K562 (cell line): ENCODE results near the gene CFD. TPM values are rescaled to one million over a fixed set of nuclear protein-coding genes. Genes with fewer than 3 reads are reported as not detected.
A peak's percentile ranks its signal among the peaks of the same experiment; 100 is the strongest.

ENCODE experiments used
- ATAC-seq: fragments of 200-7000 bp; cut with Tn5 transposase; 3 replicates; pipeline ENCODE4 v1.9.1; 2020; ENCODE audit warnings: moderate library complexity
- BruUV-seq: library from RNA; stranded (reverse); fragments of 400-500 nt; replicated peaks from 2 replicates; lab custom pipeline; 2021; lab: Mats Ljungman, UMichigan
- CTCF ChIA-PET: fragments of 300-600 bp; formaldehyde crosslinking; extraction: SDS; loops from one replicate; lab custom pipeline; 2021; ENCODE audit warnings: low intra/inter-chr PET ratio; lab: Yijun Ruan, JAX
- POLR2A ChIA-PET: fragments of 300-600, 350-650 bp; sonication (Branson Sonifier 250); formaldehyde crosslinking; extraction: SDS; loops from one replicate; lab custom pipeline; 2021; ENCODE audit warnings: antibody characterized with exemption, inconsistent platforms; lab: Yijun Ruan, JAX
- DNase-seq, 4 experiments: peaks; one replicate each; pipeline versions ENCODE4 v3.0.0 to v3.0.0-alpha.2; 2011 to 2018; ENCODE audit warnings: low spot score in 3 of 4, mixed read lengths in 3 of 4; ENCODE audit errors: extremely low read depth in 1 of 4
- FAIRE-seq: peaks from 2 replicates; lab custom pipeline; 2011; peaks lifted over from hg19 to GRCh38; lab: Jason Lieb, UNC
- H2AFZ ChIP-seq: 2 replicates; pipeline ENCODE4 v1.6.0; 2011; ENCODE audit warnings: low read depth, low read length, control low read depth, inconsistent platforms
- H3K27ac ChIP-seq: fragments of 200-600 bp; 3 replicates; pipeline ENCODE4 v1.8.0; 2011; ENCODE audit warnings: low read depth, mild to moderate bottlenecking, control low read depth, inconsistent platforms, low read length, moderate library complexity, mixed read lengths; ENCODE audit errors: extremely low read depth
- H3K27me3 ChIP-seq, 2 experiments: fragments of 300-600 bp in 1 of 2; 2 replicates in 1 of 2; 3 replicates in 1 of 2; pipeline versions ENCODE4 v1.6.0 to v1.8.0; 2011; ENCODE audit warnings: inconsistent platforms in 2 of 2, low read length in 2 of 2, mild to moderate bottlenecking in 1 of 2, mixed read lengths in 1 of 2, moderate library complexity in 1 of 2; ENCODE audit not compliant: control insufficient read depth in 2 of 2, insufficient read depth in 2 of 2
- H3K36me3 ChIP-seq: fragments of 300-600 bp; 3 replicates; pipeline ENCODE4 v1.8.0; 2011; ENCODE audit warnings: mild to moderate bottlenecking, low read length, inconsistent platforms; ENCODE audit not compliant: control insufficient read depth, insufficient read depth
- H3K4me1 ChIP-seq, 2 experiments: fragments of 200-600 bp in 1 of 2; replicated peaks in 1 of 2; 2 replicates in 1 of 2; 3 replicates in 1 of 2; pipeline versions ENCODE4 v1.5.1 to v1.8.0; 2011; ENCODE audit warnings: inconsistent platforms in 2 of 2, low read length in 2 of 2, mild to moderate bottlenecking in 1 of 2, mixed read lengths in 1 of 2, moderate library complexity in 1 of 2; ENCODE audit not compliant: control insufficient read depth in 2 of 2, insufficient read depth in 2 of 2
- H3K4me2 ChIP-seq: 2 replicates; pipeline ENCODE4 v1.6.1; 2011; ENCODE audit warnings: low read length, control low read depth, inconsistent platforms, mixed read lengths; ENCODE audit not compliant: insufficient read depth
- H3K4me3 ChIP-seq: fragments of 200-600 bp; sonication (generic), shearing (Covaris generic); 2 replicates; pipeline ENCODE4 v1.5.1; 2016; ENCODE audit warnings: control low read depth, inconsistent platforms
- H3K79me2 ChIP-seq: fragments of 200-600 bp; 3 replicates; pipeline ENCODE4 v1.8.0; 2011; ENCODE audit warnings: low read length, inconsistent platforms; ENCODE audit not compliant: control insufficient read depth, insufficient read depth
- H3K9ac ChIP-seq, 2 experiments: 2 replicates each; pipeline versions ENCODE4 v1.6.0 to v1.6.1; 2011; ENCODE audit warnings: low read depth in 2 of 2, low read length in 2 of 2, control low read depth in 1 of 2, inconsistent platforms in 1 of 2, mild to moderate bottlenecking in 1 of 2, mixed read lengths in 1 of 2; ENCODE audit not compliant: insufficient read depth in 1 of 2
- H3K9me1 ChIP-seq: one replicate; pipeline ENCODE4 v1.6.0; 2011; ENCODE audit warnings: inconsistent platforms, mild to moderate bottlenecking, low read length, moderate library complexity; ENCODE audit not compliant: control insufficient read depth, insufficient read depth
- H3K9me3 ChIP-seq: replicated peaks from 2 replicates; pipeline ENCODE4 v1.5.1; 2011; ENCODE audit warnings: low read depth, low read length, inconsistent platforms; ENCODE audit not compliant: control insufficient read depth, insufficient read depth
- H4K20me1 ChIP-seq: replicated peaks from 2 replicates; pipeline ENCODE4 v1.6.1; 2011; ENCODE audit warnings: low read length, inconsistent platforms, mixed read lengths; ENCODE audit not compliant: control insufficient read depth, insufficient read depth
- BCOR ChIP-seq: fragments of 450-650 bp; IDR thresholded peaks from 2 replicates; pipeline ENCODE4 v1.6.1; 2016
- CAMTA2 ChIP-seq: fragments of 250-450 bp; sonication (Bioruptor Pico); conservative IDR thresholded peaks from 2 replicates; pipeline ENCODE4 v1.5.1; 2022
- GTF2E2 ChIP-seq: fragments of 200-800 bp; sonication (Bioruptor generic); IDR thresholded peaks from 2 replicates; pipeline ENCODE4 v1.6.1; 2016; ENCODE audit warnings: missing genetic modification characterization, missing compliant biosample characterization
- IFI16 ChIP-seq: fragments of 250-450 bp; sonication (Bioruptor Pico); IDR thresholded peaks from 2 replicates; pipeline ENCODE4 v2.1.2; 2022; ENCODE audit warnings: mild to moderate bottlenecking, inconsistent platforms
- MYC ChIP-seq, 2 experiments: fragments of 250-450 bp in 1 of 2; sonication (Bioruptor Pico) in 1 of 2; IDR thresholded peaks; 2 replicates each; pipeline versions ENCODE4 v1.5.1 to v1.6.1; 2012 to 2021; ENCODE audit warnings: low read depth in 2 of 2, borderline replicate concordance in 1 of 2, improper control_type of control experiment in 1 of 2, low read length in 1 of 2, mild to moderate bottlenecking in 1 of 2, moderate library complexity in 1 of 2
- POLR2A ChIP-seq: fragments of 450-650 bp; conservative IDR thresholded peaks from 2 replicates; pipeline ENCODE4 v1.6.1; 2016
- RBM25 ChIP-seq: fragments of 200-400 bp; formaldehyde crosslinking; IDR thresholded peaks from 2 replicates; pipeline ENCODE4 v1.6.1; 2018; ENCODE audit warnings: low read length, low read depth, moderate library complexity; ENCODE audit not compliant: severe bottlenecking
- RNF219 ChIP-seq: fragments of 250-450 bp; sonication (Bioruptor Pico); IDR thresholded peaks from 2 replicates; pipeline ENCODE4 v1.5.0; 2022; ENCODE audit warnings: mild to moderate bottlenecking
- WGBS: fragments of 100-300 bp; shearing (Covaris generic); methylation state at CpG from one replicate; pipeline ENCODE4 v1.1.6; 2016; ENCODE audit warnings: low coverage, mixed read lengths; ENCODE audit not compliant: insufficient coverage; ENCODE audit errors: missing lambda C conversion rate; 5-methylcytosine and 5-hydroxymethylcytosine counted together
- in situ Hi-C: fragments of 300-500 bp; cut with MboI; formaldehyde crosslinking; loops from 4 replicates; pipeline ENCODE4 v1.15.0; 2018; ENCODE audit warnings: inconsistent platforms, mixed read lengths
- intact Hi-C: fragments of 100-400 bp; cut with micrococcal nuclease; formaldehyde crosslinking; loops from 2 replicates; pipeline ENCODE4 v1.14.2; 2022
- polyA plus RNA-seq, 8 experiments: library from polyadenylated mRNA; depleted of rRNA in 4 of 8; stranded (reverse) in 5 of 8; unstranded in 3 of 8; fragments of >200 nt; fragmentation: Nextera tagmentation in 2 of 8; fragmentation: Illumina TruSeq in 1 of 8; extraction: Ambion mirVana in 2 of 8; extraction: Trizol in 1 of 8; gene quantifications; 2 replicates each; pipeline versions ENCODE4 v1.2.1 to v1.2.3, GENCODE V29; 2011 to 2014; ENCODE audit warnings: inconsistent platforms in 1 of 8, missing spikeins in 1 of 8
- total RNA-seq, 7 experiments: library from RNA; depleted of rRNA in 6 of 7; stranded (reverse); fragments of >200 nt in 6 of 7; fragmentation: Illumina TruSeq in 2 of 7; extraction: Trizol in 2 of 7; gene quantifications; 2 replicates each; pipeline versions ENCODE4 v1.2.1 to v1.2.3, GENCODE V29; 2011 to 2021; ENCODE audit warnings: low replicate concordance in 1 of 7
- TF ChIP-seq, protein P1 (sequence below): fragments of 250-450 bp; sonication (Bioruptor Pico); IDR thresholded peaks from 2 replicates; pipeline ENCODE4 v1.4.0; 2020; ENCODE audit warnings: borderline replicate concordance
- TF ChIP-seq, protein P2 (sequence below), 2 experiments: fragments of 450-650 bp; IDR thresholded peaks; 2 replicates each; pipeline ENCODE4 v1.6.1; 2016; ENCODE audit warnings: mild to moderate bottlenecking in 2 of 2, borderline replicate concordance in 1 of 2, low read depth in 1 of 2, moderate library complexity in 1 of 2

The CFD gene
- total and polyA plus RNA-seq, 9 of the 15 experiments (the other 6 are each of a cell fraction or from before 2014, with no cell fraction given), result 0.52 to 59.4 (median 7.6) TPM

DNA sequence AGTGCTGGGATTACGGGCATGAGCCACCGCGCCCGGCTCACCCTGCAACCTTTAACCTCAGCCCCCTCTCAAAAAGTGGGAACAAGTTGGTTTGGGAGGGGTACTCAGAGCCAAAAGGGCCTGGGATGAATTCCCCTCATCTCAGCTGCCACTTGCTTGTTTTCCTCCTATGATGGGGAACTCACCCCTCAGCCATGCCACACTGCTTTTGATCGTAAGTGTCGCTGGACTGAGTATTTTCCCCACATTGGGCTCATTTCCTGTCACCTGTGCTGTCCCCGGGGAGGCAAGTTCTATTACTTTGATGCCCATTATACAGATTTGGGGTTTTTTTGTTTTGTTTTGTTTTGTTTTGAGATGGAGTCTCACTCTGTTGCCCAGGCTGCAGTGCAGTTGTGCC is 47.0 kb downstream of the CFD start:
- in situ Hi-C loops (no loop called here), intact Hi-C loops (loop anchor here (2.0 kb wide), 1 partner anchor 14 kb away; the partner anchor contains the start of genes MED16 and RNU6-9)
- H4K20me1 ChIP-seq, result peaks cover 8% of the 10 kb centered on the region
- peaks cover 51% of the 10 kb centered on the region; the same call in 2 of the 3 replicates for H3K36me3 ChIP-seq
- H3K4me2 ChIP-seq, result peak overlapping the region; percentile 88; the same call in 1 of the 2 replicates
- ATAC-seq (no peak), FAIRE-seq (no peak), DNase-seq (no peak)
- BruUV-seq, result no TSS peak
- ChIA-PET POLR2A (interaction anchor here (0.9 to 2.9 kb wide), 10 partner anchors 10 to 114 kb away, joined by 3 to 21 read pairs (median 5); partner anchors contain the start of genes MED16 and RNU6-9), CTCF (no interaction called here)
- H3K9me1 ChIP-seq, result no peaks in the 10 kb centered on the region
- WGBS, result 85% methylated on average over 7 of the region's 7 CpGs
- no peak overlapping the region for H2AFZ ChIP-seq
- H3K27ac ChIP-seq, result peak overlapping the region; percentile 95
- H3K4me3 ChIP-seq, result no peak overlapping the region
- peak overlapping the region; percentile 43 to 65; a peak in 3 of 4 replicates for H3K9ac ChIP-seq
- H3K9me3 ChIP-seq, result no peaks in the 10 kb centered on the region
- peaks cover 50 to 88% of the 10 kb centered on the region in 2 experiments for H3K4me1 ChIP-seq
- no peaks in the 10 kb centered on the region for H3K27me3 ChIP-seq
- H3K79me2 ChIP-seq, result peaks cover 98% of the 10 kb centered on the region
- TF ChIP-seq POLR2A (0 out of 2 replicates have a peak, but pooled peaks have one; percentile 6), CAMTA2 (no peak), BCOR (peak; percentile 77), RNF219 (CRISPR knock-in tag) (no peak), IFI16 (CRISPR knock-in tag) (no peak), RBM25 (peak; percentile 54), MYC (IDR thresholded peaks at IDR 0.05; ENCODE audit: low read depth, low read length) (no peak), MYC (CRISPR knock-in tag; IDR thresholded peaks at IDR 0.05; ENCODE audit: borderline replicate concordance, low read depth) (no peak), GTF2E2 (tag) (no peak)
- TF ChIP-seq, protein P1, sequence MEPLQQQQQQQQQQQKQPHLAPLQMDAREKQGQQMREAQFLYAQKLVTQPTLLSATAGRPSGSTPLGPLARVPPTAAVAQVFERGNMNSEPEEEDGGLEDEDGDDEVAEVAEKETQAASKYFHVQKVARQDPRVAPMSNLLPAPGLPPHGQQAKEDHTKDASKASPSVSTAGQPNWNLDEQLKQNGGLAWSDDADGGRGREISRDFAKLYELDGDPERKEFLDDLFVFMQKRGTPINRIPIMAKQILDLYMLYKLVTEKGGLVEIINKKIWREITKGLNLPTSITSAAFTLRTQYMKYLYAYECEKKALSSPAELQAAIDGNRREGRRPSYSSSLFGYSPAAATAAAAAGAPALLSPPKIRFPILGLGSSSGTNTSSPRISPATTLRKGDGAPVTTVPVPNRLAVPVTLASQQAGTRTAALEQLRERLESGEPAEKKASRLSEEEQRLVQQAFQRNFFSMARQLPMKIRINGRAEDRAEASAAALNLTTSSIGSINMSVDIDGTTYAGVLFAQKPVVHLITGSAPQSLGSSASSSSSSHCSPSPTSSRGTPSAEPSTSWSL (CRISPR knock-in tag), result no peak
- TF ChIP-seq, protein P2, sequence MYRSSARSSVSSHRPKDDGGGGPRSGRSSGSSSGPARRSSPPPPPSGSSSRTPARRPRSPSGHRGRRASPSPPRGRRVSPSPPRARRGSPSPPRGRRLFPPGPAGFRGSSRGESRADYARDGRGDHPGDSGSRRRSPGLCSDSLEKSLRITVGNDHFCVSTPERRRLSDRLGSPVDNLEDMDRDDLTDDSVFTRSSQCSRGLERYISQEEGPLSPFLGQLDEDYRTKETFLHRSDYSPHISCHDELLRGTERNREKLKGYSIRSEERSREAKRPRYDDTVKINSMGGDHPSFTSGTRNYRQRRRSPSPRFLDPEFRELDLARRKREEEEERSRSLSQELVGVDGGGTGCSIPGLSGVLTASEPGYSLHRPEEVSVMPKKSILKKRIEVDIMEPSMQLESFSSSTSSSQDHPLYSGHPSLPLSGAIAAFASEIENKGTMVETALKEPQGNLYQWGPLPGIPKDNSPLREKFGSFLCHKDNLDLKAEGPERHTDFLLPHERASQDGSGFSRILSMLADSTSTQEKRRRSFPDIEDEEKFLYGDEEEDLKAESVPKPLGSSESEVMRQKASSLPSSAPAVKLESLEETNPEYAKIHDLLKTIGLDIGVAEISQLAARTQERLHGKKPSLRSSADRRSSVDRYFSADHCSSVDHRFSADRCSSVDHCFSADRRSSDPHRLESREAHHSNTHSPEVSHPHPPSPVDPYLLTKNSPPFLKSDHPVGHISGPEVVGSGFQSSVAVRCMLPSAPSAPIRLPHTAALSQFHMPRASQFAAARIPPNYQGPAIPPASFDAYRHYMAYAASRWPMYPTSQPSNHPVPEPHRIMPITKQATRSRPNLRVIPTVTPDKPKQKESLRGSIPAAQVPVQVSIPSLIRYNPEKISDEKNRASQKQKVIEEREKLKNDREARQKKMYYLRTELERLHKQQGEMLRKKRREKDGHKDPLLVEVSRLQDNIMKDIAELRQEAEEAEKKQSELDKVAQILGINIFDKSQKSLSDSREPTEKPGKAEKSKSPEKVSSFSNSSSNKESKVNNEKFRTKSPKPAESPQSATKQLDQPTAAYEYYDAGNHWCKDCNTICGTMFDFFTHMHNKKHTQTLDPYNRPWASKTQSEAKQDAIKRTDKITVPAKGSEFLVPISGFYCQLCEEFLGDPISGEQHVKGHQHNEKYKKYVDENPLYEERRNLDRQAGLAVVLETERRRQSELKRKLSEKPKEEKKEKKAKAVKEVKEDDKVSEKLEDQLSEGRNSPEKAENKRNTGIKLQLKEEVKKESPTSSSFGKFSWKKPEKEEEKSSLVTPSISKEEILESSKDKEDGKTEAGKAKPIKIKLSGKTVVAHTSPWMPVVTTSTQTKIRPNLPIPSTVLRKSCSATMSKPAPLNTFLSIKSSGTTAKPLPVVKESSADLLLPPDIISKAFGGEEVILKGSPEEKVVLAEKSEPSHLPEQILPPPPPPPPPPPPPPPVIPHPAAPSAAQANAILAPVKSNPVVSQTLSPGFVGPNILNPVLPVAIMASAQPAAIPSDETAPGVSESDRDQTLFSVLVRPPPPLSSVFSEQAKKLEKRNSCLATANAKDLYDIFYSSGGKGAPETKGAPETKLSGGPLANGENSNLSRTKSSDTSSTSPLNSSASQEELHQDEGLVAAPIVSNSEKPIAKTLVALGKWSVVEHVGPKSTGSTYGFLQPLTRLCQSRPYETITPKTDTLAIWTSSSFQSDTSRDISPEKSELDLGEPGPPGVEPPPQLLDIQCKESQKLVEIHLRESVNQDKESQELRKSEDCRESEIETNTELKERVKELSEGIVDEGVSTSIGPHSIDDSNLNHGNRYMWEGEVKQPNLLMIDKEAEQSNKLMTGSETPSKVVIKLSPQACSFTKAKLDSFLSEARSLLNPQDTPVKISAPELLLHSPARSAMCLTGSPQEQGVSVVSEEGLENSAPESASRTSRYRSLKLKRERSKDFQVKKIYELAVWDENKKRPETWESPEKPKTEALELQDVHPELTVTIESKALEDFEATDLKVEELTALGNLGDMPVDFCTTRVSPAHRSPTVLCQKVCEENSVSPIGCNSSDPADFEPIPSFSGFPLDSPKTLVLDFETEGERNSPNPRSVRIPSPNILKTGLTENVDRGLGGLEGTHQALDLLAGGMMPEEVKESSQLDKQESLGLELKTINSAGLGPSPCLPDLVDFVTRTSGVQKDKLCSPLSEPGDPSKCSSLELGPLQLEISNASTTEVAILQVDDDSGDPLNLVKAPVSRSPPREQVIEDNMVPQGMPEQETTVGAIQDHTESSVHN (IDR thresholded peaks at IDR 0.05; ENCODE audit: borderline replicate concordance in 1 of 2, low read depth in 1 of 2), result no peak
